Measurements from ENCODE around the gene CRYGB.
"Not testable (repeated sequence)": the region's sequence is repeated elsewhere in the genome, so short reads cannot be mapped to it uniquely, and the experiment has no call there.

Gene CRYGB

DNA sequence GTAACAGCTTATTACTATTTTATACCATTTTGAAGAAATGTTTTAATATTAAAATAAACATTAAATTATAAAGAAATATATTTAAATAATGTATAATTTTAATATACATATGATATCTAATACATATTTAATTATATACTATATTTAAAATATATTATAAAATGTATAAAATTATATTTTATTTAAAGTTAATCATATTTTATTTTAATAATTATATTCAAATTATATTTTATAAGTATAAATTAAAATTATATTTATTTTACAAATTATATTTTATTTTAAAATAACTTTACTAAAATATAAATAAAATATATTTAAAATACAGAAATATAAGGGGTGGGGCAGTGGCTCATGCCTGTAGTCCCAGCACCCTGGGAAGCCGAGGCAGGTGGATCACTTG lies 23.7 kb downstream of the CRYGB start:
- no peaks in the 10 kb centered on the region for H3K79me2 ChIP-seq (ENCODE audit: low read length)
- H3K9ac ChIP-seq (ENCODE audit: low read length): no peak overlapping the region
- no peak overlapping the region for H2AFZ ChIP-seq (ENCODE audit: low read depth, low read length)
- no peak overlapping the region for H3K4me2 ChIP-seq (ENCODE audit: low read length)
- no peaks in the 10 kb centered on the region for H3K9me3 ChIP-seq (ENCODE audit: insufficient read depth, low read length)
- TF ChIP-seq, protein P1, sequence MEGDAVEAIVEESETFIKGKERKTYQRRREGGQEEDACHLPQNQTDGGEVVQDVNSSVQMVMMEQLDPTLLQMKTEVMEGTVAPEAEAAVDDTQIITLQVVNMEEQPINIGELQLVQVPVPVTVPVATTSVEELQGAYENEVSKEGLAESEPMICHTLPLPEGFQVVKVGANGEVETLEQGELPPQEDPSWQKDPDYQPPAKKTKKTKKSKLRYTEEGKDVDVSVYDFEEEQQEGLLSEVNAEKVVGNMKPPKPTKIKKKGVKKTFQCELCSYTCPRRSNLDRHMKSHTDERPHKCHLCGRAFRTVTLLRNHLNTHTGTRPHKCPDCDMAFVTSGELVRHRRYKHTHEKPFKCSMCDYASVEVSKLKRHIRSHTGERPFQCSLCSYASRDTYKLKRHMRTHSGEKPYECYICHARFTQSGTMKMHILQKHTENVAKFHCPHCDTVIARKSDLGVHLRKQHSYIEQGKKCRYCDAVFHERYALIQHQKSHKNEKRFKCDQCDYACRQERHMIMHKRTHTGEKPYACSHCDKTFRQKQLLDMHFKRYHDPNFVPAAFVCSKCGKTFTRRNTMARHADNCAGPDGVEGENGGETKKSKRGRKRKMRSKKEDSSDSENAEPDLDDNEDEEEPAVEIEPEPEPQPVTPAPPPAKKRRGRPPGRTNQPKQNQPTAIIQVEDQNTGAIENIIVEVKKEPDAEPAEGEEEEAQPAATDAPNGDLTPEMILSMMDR (IDR thresholded peaks at IDR 0.05; ENCODE audit: low read depth, low read length): no peak
- no peak for TF ChIP-seq EZH2phosphoT487 (IDR thresholded peaks at IDR 0.05; ENCODE audit: low read depth)
- H3K4me1 ChIP-seq (ENCODE audit: low read length): no peaks in the 10 kb centered on the region
- no peaks in the 10 kb centered on the region for H4K20me1 ChIP-seq (ENCODE audit: insufficient read depth, low read length)
- no peaks in the 10 kb centered on the region for H3K27me3 ChIP-seq (ENCODE audit: low read depth, low read length)
- no peaks in the 10 kb centered on the region for H3K36me3 ChIP-seq (replicated peaks; ENCODE audit: low read depth, low read length)
- no peak overlapping the region for H3K4me3 ChIP-seq (ENCODE audit: low read length)
- H3K27ac ChIP-seq (ENCODE audit: low read length): no peak overlapping the region

DNA sequence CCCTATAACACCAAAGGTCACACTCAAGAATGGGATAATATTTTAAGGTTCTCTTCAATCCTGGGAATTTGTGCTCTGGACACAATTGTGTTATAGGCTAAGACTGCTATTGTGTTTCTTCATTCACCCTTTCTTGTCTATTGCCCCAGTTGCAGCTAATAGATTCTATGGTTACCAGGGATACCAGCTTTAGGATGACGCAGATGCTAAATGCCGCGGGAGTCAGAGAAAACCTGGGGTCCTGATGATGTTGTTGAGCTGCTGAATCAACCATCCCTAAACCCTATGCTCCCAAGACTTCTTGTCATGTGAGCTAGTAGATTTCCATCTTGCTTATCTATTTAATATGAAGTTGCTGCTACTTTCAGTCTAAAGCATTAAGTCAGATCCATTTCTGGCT lies 27.0 kb downstream of the CRYGB start:
- no peaks in the 10 kb centered on the region for H3K9me3 ChIP-seq (ENCODE audit: insufficient read depth, low read length)
- no peaks in the 10 kb centered on the region for H3K36me3 ChIP-seq (replicated peaks; ENCODE audit: low read depth, low read length)
- no peak overlapping the region for H3K27ac ChIP-seq (ENCODE audit: low read length)
- H3K4me3 ChIP-seq (ENCODE audit: low read length): no peak overlapping the region
- no peaks in the 10 kb centered on the region for H3K27me3 ChIP-seq (ENCODE audit: low read depth, low read length)
- H3K9ac ChIP-seq (ENCODE audit: low read length): no peak overlapping the region
- H3K79me2 ChIP-seq (ENCODE audit: low read length): no peaks in the 10 kb centered on the region
- H4K20me1 ChIP-seq (ENCODE audit: insufficient read depth, low read length): no peaks in the 10 kb centered on the region
- H3K4me1 ChIP-seq (ENCODE audit: low read length): no peaks in the 10 kb centered on the region
- no peak overlapping the region for H3K4me2 ChIP-seq (ENCODE audit: low read length)
- TF ChIP-seq EZH2phosphoT487 (IDR thresholded peaks at IDR 0.05; ENCODE audit: low read depth): no peak
- TF ChIP-seq, protein P1 (IDR thresholded peaks at IDR 0.05; ENCODE audit: low read depth, low read length): no peak
- H2AFZ ChIP-seq (ENCODE audit: low read depth, low read length): no peak overlapping the region

DNA sequence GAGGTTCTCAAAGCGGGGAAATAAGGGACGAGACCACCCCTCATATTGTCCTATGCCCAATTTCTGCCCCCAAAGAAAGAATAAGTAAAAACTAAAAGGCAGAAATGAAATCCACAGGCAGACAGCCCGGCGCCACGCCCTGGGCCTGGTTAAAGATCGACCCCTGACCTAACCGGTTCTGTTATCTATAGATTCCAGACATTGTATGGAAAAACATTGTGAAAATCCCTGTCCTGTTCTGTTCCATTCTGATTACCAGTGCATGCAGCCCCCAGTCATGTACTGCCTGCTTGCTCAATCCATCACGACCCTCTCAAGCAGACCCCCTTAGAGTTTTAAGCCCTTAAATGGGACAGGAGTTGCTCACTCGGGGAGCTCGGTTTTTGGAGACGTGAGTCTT lies 28.6 kb downstream of the CRYGB start:
- not testable (repeated sequence) for H3K27ac ChIP-seq (ENCODE audit: low read length); H2AFZ ChIP-seq (ENCODE audit: low read depth, low read length); H3K4me2 ChIP-seq (ENCODE audit: low read length); H3K9me3 ChIP-seq (ENCODE audit: insufficient read depth, low read length); H3K9ac ChIP-seq (ENCODE audit: low read length); H3K4me1 ChIP-seq (ENCODE audit: low read length); H4K20me1 ChIP-seq (ENCODE audit: insufficient read depth, low read length); H3K4me3 ChIP-seq (ENCODE audit: low read length); H3K36me3 ChIP-seq (replicated peaks; ENCODE audit: low read depth, low read length); H3K27me3 ChIP-seq (ENCODE audit: low read depth, low read length); H3K79me2 ChIP-seq (ENCODE audit: low read length)

DNA sequence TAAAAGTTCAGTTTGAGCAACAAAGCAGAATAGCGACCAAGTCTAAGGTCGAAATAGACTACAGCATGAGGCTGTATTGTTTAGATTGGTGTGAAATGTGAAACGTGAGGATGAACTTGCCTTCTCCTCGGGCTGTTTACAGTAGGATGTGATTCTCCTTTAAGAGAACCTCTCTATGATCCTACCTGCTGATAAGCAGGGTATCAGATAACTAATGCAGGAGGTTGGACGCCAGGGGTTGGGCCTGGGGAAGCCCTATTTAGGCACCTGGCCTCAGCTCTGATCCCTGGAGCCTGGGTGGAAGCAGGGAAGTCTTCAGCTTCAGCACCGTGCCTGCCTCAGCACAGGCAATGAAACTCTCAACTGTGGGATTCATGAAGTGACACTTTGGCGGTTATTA lies 33.0 kb downstream of the CRYGB start:
- Histone ChIP-seq H3K27ac (ENCODE audit: low read length) (no peak overlapping the region), H3K9ac (ENCODE audit: low read length) (no peak overlapping the region), H3K4me3 (ENCODE audit: low read length) (no peak overlapping the region), H3K36me3 (replicated peaks; ENCODE audit: low read depth, low read length) (no peaks in the 10 kb centered on the region), H2AFZ (ENCODE audit: low read depth, low read length) (0 out of 2 replicates have a peak overlapping the region, but pooled peaks have one; percentile 23), H3K79me2 (ENCODE audit: low read length) (no peaks in the 10 kb centered on the region), H3K4me2 (ENCODE audit: low read length) (no peak overlapping the region), H3K27me3 (ENCODE audit: low read depth, low read length) (no peaks in the 10 kb centered on the region), H4K20me1 (ENCODE audit: insufficient read depth, low read length) (no peaks in the 10 kb centered on the region), H3K4me1 (ENCODE audit: low read length) (peaks cover 3% of the 10 kb centered on the region), H3K9me3 (ENCODE audit: insufficient read depth, low read length) (no peaks in the 10 kb centered on the region)
- TF ChIP-seq, protein P1 (IDR thresholded peaks at IDR 0.05; ENCODE audit: low read depth, low read length): no peak
- TF ChIP-seq EZH2phosphoT487 (IDR thresholded peaks at IDR 0.05; ENCODE audit: low read depth): no peak

DNA sequence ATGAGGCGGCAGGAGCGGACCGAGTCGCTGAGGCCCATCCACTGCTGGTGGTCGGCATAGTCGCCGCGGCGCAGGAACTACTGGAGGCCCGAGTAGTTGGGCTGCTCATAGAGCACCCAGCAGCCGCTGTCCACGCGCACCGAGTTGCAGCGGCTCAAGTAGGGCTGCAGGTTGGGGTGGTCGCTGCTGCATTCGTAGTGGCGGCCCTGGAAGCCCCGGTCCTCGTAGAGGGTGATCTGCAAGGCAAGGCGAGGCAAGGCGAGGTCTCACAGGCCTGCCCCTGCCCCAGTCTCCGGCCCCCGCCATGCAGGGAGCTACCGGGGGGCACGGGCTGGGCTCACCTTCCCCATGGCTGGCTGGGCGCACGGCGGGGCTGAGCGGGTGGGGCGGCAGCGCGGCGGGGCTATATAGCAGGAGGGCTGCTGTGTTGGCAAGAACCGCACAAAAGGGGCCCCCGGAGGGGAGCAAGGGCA lies 33.6 kb downstream of the CRYGB start:
- H3K27me3 ChIP-seq (ENCODE audit: low read depth, low read length); H2AFZ ChIP-seq (ENCODE audit: low read depth, low read length); H4K20me1 ChIP-seq (ENCODE audit: insufficient read depth, low read length); H3K4me2 ChIP-seq (ENCODE audit: low read length); H3K27ac ChIP-seq (ENCODE audit: low read length); H3K4me1 ChIP-seq (ENCODE audit: low read length); H3K4me3 ChIP-seq (ENCODE audit: low read length); H3K9ac ChIP-seq (ENCODE audit: low read length); H3K9me3 ChIP-seq (ENCODE audit: insufficient read depth, low read length); H3K36me3 ChIP-seq (replicated peaks; ENCODE audit: low read depth, low read length); H3K79me2 ChIP-seq (ENCODE audit: low read length): not testable (repeated sequence)

Measured in OCI-LY3 (cell line).